Superior temporal gyrus (tissue), 1 donor: ENCODE data around the gene POPDC2.
"Not testable (repeated sequence)": the region's sequence is repeated elsewhere in the genome, so short reads cannot be mapped to it uniquely, and the experiment has no call there.

Experiments
- DNase-seq: peaks from one replicate; pipeline ENCODE4 v3.0.0-alpha.2; 2016; ENCODE audit errors: extremely low spot score

Gene POPDC2

DNA sequence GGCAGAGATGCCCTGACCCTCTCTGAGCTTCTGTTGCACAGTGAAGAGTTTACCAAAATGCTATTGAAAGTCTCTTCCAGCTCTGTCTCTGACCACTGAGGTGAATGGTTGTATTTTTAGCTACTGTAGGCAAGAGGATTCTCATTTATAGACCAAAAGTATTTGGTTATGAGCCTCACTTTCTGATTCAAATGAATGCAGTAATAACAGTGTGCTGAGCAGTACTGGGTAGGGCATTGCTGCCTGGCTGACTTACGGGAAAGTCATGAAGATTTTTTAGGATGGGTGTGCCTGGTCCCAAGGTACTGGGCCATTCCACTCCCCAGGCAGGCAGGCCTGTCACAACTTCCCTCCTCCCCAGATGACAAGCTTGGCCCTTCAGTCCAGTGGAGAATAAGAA, 47.2 kb downstream of the POPDC2 start:
- no peak for DNase-seq

GRCh38 chr3:119611664-119612063, 48.7 kb downstream of the POPDC2 start:
- no peak for DNase-seq

- DNase-seq: no peak
Observed at GRCh38 chr3:119609301-119609700, 51.1 kb downstream of the POPDC2 start.

DNA sequence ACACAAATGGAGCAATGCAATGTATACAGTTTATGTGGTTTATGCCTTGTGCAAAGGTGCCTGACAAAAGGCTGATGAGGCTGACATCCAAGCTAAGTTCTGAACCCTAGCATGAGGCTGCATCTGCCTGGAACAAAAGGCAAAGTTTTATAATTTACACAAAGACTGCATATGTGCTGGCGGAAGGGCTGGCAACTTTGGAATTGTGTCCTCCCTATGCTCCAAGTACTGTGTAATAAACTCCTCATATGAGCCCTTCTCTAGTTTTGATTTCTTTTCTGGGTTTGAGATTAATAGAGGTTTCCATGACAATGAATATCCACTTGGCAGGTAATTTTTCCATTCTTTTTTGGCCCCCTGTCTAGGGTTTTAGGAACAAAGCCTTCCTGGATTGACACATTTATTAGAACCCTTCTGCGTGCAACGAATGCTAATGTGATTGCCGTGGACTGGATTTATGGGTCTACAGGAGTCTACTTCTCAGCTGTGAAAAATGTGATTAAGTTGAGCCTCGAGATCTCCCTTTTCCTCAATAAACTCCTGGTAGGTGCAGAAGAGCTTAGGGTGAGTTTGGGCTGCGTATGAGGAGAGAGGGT, 51.9 kb downstream of the POPDC2 start:
- no peak for DNase-seq

- DNase-seq: no peak
Observed at GRCh38 chr3:119604878-119605277, 55.5 kb downstream of the POPDC2 start.

DNA sequence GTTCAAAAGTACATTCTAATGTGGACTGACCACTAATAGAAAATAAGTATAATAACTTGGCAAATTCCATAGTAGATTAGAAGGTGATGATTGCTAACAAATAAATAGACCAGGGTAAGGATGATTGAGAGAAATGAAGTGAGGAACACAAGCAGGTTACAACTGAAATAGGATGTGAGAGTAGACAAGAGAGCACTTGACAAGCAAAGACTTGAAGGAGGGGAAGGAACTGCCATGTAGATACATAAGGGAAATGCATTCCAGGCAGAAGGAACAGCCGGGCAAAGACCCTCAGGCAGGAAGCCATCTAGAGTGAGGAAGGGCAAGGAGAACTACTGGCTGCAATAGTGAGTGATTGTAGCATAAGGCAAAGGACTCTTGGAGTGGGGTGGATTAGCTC, 57.7 kb downstream of the POPDC2 start:
- DNase-seq: no peak

DNA sequence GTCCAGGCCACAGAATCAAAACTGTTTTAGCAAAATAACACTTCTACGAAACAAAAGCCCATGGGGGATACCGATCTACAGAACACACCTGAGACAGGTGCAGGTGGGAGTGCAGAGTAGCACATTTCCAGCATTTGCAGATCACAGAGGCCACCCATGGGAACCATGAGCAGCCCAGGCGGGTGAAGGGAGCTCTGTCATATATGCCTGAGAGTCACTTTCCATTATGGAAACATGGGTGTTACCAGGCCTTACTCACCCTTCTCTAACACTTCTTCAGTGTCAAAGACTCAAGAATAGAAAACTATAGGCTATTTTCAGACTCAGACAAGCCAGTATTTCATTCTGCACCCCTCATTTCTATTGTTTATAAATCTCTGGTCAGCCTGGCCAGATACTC, 59.2 kb downstream of the POPDC2 start:
- DNase-seq: no peak

DNA sequence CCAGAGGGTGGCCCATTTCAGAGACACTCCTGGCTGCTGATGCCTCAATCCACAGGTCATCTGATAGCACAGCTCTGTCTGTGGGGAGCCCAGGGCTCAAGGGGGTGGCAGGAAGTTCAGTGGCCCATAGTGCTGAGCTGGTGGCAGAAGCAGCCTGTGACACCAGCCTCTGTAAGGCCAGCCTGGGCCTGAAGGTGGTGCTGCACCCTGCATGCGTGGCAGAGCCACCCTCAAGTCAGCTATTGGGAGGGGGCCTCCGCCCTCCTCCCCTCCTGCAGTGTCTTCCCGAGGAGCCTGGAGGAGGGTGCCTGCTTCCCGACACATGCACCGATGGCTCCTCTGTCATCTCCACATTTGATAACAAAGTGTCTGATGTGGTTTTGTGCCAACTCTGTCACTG, 59.7 kb downstream of the POPDC2 start:
- no peak for DNase-seq

- no peak for DNase-seq
Observed at GRCh38 chr3:119599558-119600174, 60.7 kb downstream of the POPDC2 start.

- no peak for DNase-seq
Observed at GRCh38 chr3:119598410-119599098, 61.8 kb downstream of the POPDC2 start.

DNA sequence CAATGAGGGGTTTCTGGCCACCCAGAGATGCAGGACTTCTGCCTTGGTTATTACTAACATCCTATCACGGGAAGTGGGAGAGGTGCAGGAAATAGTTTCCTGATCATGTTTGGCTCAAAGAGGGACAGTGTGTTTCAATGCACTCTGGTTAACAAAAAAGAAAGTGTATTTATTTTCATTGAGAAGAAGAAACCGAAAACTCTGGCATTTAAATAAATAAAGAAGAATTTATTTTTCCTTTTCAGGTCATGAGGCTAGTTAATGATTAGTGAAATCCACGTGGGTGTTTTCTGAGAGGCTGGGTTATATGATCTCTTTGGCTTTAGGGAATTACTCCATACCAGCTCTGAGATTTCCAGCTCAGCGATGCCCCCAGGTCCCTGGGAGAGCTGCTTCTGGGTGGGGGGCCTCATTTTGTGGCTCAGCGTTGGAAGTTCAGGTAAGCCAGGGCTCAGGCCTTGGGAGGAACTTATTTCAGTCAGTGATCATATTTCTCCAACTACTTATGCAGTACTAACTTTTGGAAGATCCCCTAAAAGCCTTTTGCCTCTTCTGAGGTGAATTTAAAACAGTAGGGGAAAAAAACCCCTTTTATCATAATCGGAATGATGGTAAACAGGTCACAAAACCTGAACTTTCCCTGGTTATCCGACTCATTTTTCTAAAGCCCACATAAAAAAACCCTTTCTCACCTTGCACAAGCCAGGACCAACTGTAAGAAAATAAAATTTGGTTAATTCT, 62.7 kb downstream of the POPDC2 start, which contains the start of gene PLA1A:
Gene PLA1A (plus strand): TSS at position 338 of the 741 bp plus-strand sequence. CDS start 29 bp downstream, at position 367.
- DNase-seq: no peak

GRCh38 chr3:119596398-119596797, 64.0 kb downstream of the POPDC2 start:
- DNase-seq: no peak

- no peak for DNase-seq
Observed at GRCh38 chr3:119595639-119596334, 64.6 kb downstream of the POPDC2 start.

- not testable (repeated sequence) for DNase-seq
Observed at GRCh38 chr3:119594929-119595328, 65.5 kb downstream of the POPDC2 start.

DNA sequence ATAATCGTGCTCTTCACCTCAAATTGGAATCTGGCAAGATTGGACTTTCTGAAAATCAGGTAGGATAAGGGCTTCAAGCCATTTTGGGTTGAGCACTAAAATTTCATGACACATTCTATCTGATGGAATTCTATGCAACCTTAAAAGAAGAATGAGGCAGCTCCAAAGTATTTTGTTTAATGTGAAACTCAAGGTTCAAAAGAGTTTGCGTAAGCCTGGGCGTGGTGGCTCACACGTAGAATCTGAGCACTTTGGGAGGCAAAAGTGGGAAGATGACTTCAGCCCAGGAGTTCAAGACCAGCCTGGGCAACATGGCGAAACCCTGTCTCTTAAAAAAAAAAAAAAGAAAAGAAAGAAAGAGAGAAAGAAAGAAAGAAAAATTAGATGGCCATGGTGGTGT, 66.3 kb downstream of the POPDC2 start:
- no peak for DNase-seq

DNA sequence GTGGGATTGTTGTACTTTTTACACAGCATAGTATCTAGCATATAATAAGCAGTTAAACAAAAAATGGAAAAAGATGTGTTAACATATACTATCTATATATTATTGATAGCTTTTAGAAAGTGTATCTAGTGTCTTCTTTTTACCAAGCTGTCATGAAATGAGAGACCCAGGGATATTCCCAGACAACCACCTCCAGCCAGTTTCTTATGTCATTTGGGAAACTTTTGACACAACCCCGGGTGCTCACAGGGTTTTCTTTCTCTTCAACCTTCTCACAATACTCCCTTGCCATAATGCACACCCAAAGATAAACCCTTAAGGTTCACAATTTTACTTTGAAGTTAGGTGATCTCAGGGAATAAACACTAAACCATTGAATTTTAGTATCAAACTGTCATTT, 67.5 kb downstream of the POPDC2 start:
- DNase-seq: no peak
